GM23338 (cell line): ENCODE results near the gene ABR. TPM values are rescaled to one million over a fixed set of nuclear protein-coding genes. Genes with fewer than 3 reads are reported as not detected.

ENCODE experiments used
- ATAC-seq: fragments of 200-7000 bp; cut with Tn5 transposase; 3 replicates; pipeline ENCODE4 v1.9.1; 2020
- DNase-seq: peaks from one replicate; pipeline ENCODE4 v3.0.0-alpha.2; 2015; ENCODE audit warnings: low spot score
- H2AFZ ChIP-seq: fragments of 200-600 bp; sonication (generic); 2 replicates; pipeline ENCODE4 v1.8.0; 2016; ENCODE audit warnings: antibody characterized with exemption, mild to moderate bottlenecking, moderate library complexity
- H3F3A ChIP-seq: fragments of 200-600 bp; sonication (generic); replicated peaks from 2 replicates; pipeline ENCODE4 v1.8.0; 2017; ENCODE audit warnings: antibody characterized with exemption, mixed run types, low read depth
- H3K27ac ChIP-seq: fragments of 200-600 bp; sonication (generic); 2 replicates; pipeline ENCODE4 v1.6.1; 2016; ENCODE audit warnings: low read depth
- H3K27me3 ChIP-seq: fragments of 200-600 bp; sonication (generic); 2 replicates; pipeline ENCODE4 v1.8.0; 2016; ENCODE audit warnings: mild to moderate bottlenecking, mixed run types, moderate library complexity; ENCODE audit not compliant: insufficient read depth
- H3K36me3 ChIP-seq: fragments of 200-600 bp; sonication (generic); 2 replicates; pipeline ENCODE4 v1.8.0; 2016; ENCODE audit warnings: mild to moderate bottlenecking; ENCODE audit not compliant: insufficient read depth
- H3K4me1 ChIP-seq: fragments of 200-600 bp; sonication (generic); 2 replicates; pipeline ENCODE4 v1.8.0; 2016; ENCODE audit warnings: mild to moderate bottlenecking, moderate library complexity; ENCODE audit not compliant: insufficient read depth
- H3K4me2 ChIP-seq: fragments of 200-600 bp; sonication (generic); 2 replicates; pipeline ENCODE4 v1.7.1; 2017; ENCODE audit warnings: mixed run types
- H3K4me3 ChIP-seq: fragments of 200-600 bp; sonication (generic); 2 replicates; pipeline ENCODE4 v1.6.1; 2016; ENCODE audit warnings: mixed run types
- H3K79me2 ChIP-seq: fragments of 200-600 bp; sonication (generic); replicated peaks from 2 replicates; pipeline ENCODE4 v1.8.0; 2017; ENCODE audit warnings: mild to moderate bottlenecking; ENCODE audit not compliant: insufficient read depth
- H3K9me2 ChIP-seq: fragments of 200-600 bp; sonication (generic); 2 replicates; pipeline ENCODE4 v1.8.0; 2017; ENCODE audit not compliant: insufficient read depth
- H4K20me1 ChIP-seq: fragments of 200-600 bp; sonication (generic); replicated peaks from 2 replicates; pipeline ENCODE4 v1.8.0; 2017; ENCODE audit warnings: mild to moderate bottlenecking; ENCODE audit not compliant: insufficient read depth
- H3K27ac Mint-ChIP-seq: 2 replicates; pipeline ENCODE4 v1.8.0; 2020; ENCODE audit warnings: inconsistent platforms, mild to moderate bottlenecking, moderate library complexity, mixed read lengths
- H3K27me3 Mint-ChIP-seq: 3 replicates; pipeline ENCODE4 v1.8.0; 2022; ENCODE audit warnings: low read depth, mild to moderate bottlenecking, moderate library complexity, mixed read lengths, inconsistent platforms; ENCODE audit not compliant: insufficient read depth, poor library complexity
- H3K36me3 Mint-ChIP-seq: 3 replicates; pipeline ENCODE4 v1.8.0; 2021; ENCODE audit warnings: low read depth, mild to moderate bottlenecking, inconsistent platforms, moderate library complexity, mixed read lengths
- H3K4me1 Mint-ChIP-seq: 3 replicates; pipeline ENCODE4 v1.8.0; 2020; ENCODE audit warnings: mild to moderate bottlenecking, inconsistent platforms, mixed read lengths
- H3K4me3 Mint-ChIP-seq: 3 replicates; pipeline ENCODE4 v1.8.0; 2021; ENCODE audit warnings: moderate library complexity, mild to moderate bottlenecking, inconsistent platforms, mixed read lengths
- H3K9me3 Mint-ChIP-seq: 3 replicates; pipeline ENCODE4 v1.8.0; 2020; ENCODE audit warnings: moderate library complexity, mild to moderate bottlenecking, inconsistent platforms, mixed read lengths
- CREB1 ChIP-seq: fragments of 250-450 bp; sonication (Bioruptor Pico); IDR thresholded peaks from 2 replicates; pipeline ENCODE4 v1.5.0; 2020; ENCODE audit warnings: low read depth, mild to moderate bottlenecking, moderate library complexity
- CTCF ChIP-seq, 2 experiments: fragments of 200-600 bp in 1 of 2; sonication (generic) in 1 of 2; conservative IDR thresholded peaks; 2 replicates each; pipeline versions ENCODE4 v1.5.1 to v1.6.1; 2016 to 2017; ENCODE audit warnings: antibody characterized with exemption in 2 of 2, low read depth in 2 of 2, mild to moderate bottlenecking in 2 of 2, moderate library complexity in 1 of 2
- ETS1 ChIP-seq: IDR thresholded peaks from 2 replicates; pipeline ENCODE4 v1.6.1; 2016; ENCODE audit warnings: antibody characterized with exemption
- EZH2 ChIP-seq: fragments of 200-600 bp; sonication (generic); IDR thresholded peaks from one replicate; pipeline ENCODE4 v1.8.0; 2017; ENCODE audit warnings: antibody characterized with exemption, mild to moderate bottlenecking, low read depth; ENCODE audit not compliant: unreplicated experiment
- EZH2phosphoT487 ChIP-seq: fragments of 200-600 bp; sonication (generic); IDR thresholded peaks from one replicate; pipeline ENCODE4 v1.8.1; 2018; ENCODE audit warnings: antibody characterized with exemption; ENCODE audit not compliant: unreplicated experiment
- JUNB ChIP-seq: IDR thresholded peaks from one replicate; pipeline ENCODE4 v1.6.1; 2016; ENCODE audit warnings: antibody characterized with exemption; ENCODE audit not compliant: unreplicated experiment
- NANOG ChIP-seq: IDR thresholded peaks from 2 replicates; pipeline ENCODE4 v1.6.1; 2016; ENCODE audit warnings: antibody characterized with exemption, borderline replicate concordance
- POLR2AphosphoS5 ChIP-seq: IDR thresholded peaks from 2 replicates; pipeline ENCODE4 v1.6.1; 2016; ENCODE audit warnings: antibody characterized with exemption, low read depth
- REST ChIP-seq: IDR thresholded peaks from one replicate; pipeline ENCODE4 v1.6.1; 2018; ENCODE audit warnings: antibody characterized with exemption; ENCODE audit not compliant: unreplicated experiment
- STAT1 ChIP-seq: IDR thresholded peaks from one replicate; pipeline ENCODE4 v1.6.1; 2016; ENCODE audit warnings: antibody characterized with exemption; ENCODE audit not compliant: unreplicated experiment
- ZNF114 ChIP-seq: fragments of 250-450 bp; sonication (Bioruptor Pico); IDR thresholded peaks from 2 replicates; pipeline ENCODE4 v1.5.0; 2020; ENCODE audit warnings: mild to moderate bottlenecking, moderate library complexity
- ZNF331 ChIP-seq: fragments of 250-450 bp; sonication (Bioruptor Pico); IDR thresholded peaks from 2 replicates; pipeline ENCODE4 v1.5.0; 2020; ENCODE audit warnings: low read depth, mild to moderate bottlenecking, moderate library complexity
- ZNF462 ChIP-seq: fragments of 250-450 bp; sonication (Bioruptor Pico); IDR thresholded peaks from 2 replicates; pipeline ENCODE4 v1.5.0; 2020; ENCODE audit warnings: mild to moderate bottlenecking, moderate library complexity
- polyA plus RNA-seq: library from polyadenylated mRNA; unstranded; fragments of >200 nt; fragmentation: Nextera tagmentation; extraction: Ambion mirVana; gene quantifications from 2 replicates; pipeline ENCODE4 v1.2.1, GENCODE V29; 2016
- total RNA-seq: library from RNA; depleted of rRNA; stranded (reverse); fragments of >200 nt; shearing (Covaris generic); gene quantifications from 2 replicates; pipeline ENCODE4 v1.2.3, GENCODE V29; 2014

Gene ABR
- total and polyA plus RNA-seq, 2 experiments from 2014 or later, result 15.0 to 27.7 TPM

- no peaks in the 10 kb centered on the region; the same call in 2 of the 3 replicates for H3K36me3 Mint-ChIP-seq
- DNase-seq, result no peak
- no peaks in the 10 kb centered on the region for H4K20me1 ChIP-seq
- peaks cover 27% of the 10 kb centered on the region for H3K4me1 ChIP-seq
- no peaks in the 10 kb centered on the region for H3K9me2 ChIP-seq
- H3K27me3 ChIP-seq, result no peaks in the 10 kb centered on the region
- no peak overlapping the region for H3K4me3 ChIP-seq
- no peak for ATAC-seq
- peaks cover 3% of the 10 kb centered on the region; the same call in 1 of the 3 replicates for H3K9me3 Mint-ChIP-seq
- no peak overlapping the region for H3K27ac ChIP-seq
- H3F3A ChIP-seq, result peaks cover 9% of the 10 kb centered on the region; the same call in 1 of the 2 replicates
- no peak overlapping the region for H3K4me2 ChIP-seq
- H3K27me3 Mint-ChIP-seq, result peaks cover 21% of the 10 kb centered on the region
- no peaks in the 10 kb centered on the region for H3K79me2 ChIP-seq
- H3K4me1 Mint-ChIP-seq, result peaks cover 42% of the 10 kb centered on the region
- TF ChIP-seq STAT1, result no peak
- no peak for TF ChIP-seq REST
- no peak for TF ChIP-seq CTCF (conservative IDR thresholded peaks at IDR 0.05; ENCODE audit: low read depth in 2 of 2)
- TF ChIP-seq ZNF462 (CRISPR knock-in tag), result no peak
- TF ChIP-seq EZH2phosphoT487, result no peak
- TF ChIP-seq EZH2, result no peak
- TF ChIP-seq ETS1, result no peak
- TF ChIP-seq ZNF331 (CRISPR knock-in tag), result no peak
- TF ChIP-seq NANOG, result no peak
- TF ChIP-seq POLR2AphosphoS5, result no peak
- no peak for TF ChIP-seq CREB1 (CRISPR knock-in tag)
- TF ChIP-seq ZNF114 (CRISPR knock-in tag), result no peak
- no peak for TF ChIP-seq JUNB
- H2AFZ ChIP-seq, result no peak overlapping the region
- peak overlapping the region; percentile 28; the same call in 1 of the 2 replicates for H3K27ac Mint-ChIP-seq
- H3K36me3 ChIP-seq, result no peaks in the 10 kb centered on the region
- H3K4me3 Mint-ChIP-seq, result no peak overlapping the region; the same call in 2 of the 3 replicates
Measured at GRCh38 chr17:1111599-1112443, 68.0 kb downstream of the ABR start.
